Measurements from ENCODE around the gene RETREG2.

DNA sequence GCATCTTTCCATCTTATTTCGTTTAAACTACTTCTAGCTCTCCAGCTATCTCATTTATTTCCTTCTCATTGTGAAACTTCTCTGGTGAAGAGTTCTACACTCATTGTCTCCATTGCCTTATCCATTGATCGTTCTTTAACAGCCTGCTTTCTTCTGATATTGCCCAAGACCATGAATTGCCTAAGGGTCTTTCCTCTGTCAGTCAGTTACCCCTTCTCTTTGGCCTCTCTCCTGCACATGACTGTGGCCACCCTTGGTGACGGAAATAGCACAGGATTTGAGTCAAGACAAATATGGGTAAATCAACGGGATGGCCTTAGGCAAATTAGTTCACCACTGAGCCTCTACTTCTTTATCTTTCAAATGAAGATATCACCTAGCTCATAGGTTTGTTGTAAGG is 44.1 kb upstream of the RETREG2 start:
- TF ChIP-seq CREB1 (CRISPR knock-in tag; IDR thresholded peaks at IDR 0.05; ENCODE audit: low read depth), result no peak
- TF ChIP-seq, protein P1, sequence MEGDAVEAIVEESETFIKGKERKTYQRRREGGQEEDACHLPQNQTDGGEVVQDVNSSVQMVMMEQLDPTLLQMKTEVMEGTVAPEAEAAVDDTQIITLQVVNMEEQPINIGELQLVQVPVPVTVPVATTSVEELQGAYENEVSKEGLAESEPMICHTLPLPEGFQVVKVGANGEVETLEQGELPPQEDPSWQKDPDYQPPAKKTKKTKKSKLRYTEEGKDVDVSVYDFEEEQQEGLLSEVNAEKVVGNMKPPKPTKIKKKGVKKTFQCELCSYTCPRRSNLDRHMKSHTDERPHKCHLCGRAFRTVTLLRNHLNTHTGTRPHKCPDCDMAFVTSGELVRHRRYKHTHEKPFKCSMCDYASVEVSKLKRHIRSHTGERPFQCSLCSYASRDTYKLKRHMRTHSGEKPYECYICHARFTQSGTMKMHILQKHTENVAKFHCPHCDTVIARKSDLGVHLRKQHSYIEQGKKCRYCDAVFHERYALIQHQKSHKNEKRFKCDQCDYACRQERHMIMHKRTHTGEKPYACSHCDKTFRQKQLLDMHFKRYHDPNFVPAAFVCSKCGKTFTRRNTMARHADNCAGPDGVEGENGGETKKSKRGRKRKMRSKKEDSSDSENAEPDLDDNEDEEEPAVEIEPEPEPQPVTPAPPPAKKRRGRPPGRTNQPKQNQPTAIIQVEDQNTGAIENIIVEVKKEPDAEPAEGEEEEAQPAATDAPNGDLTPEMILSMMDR (conservative IDR thresholded peaks at IDR 0.05; ENCODE audit: low read depth in 2 of 2), result no peak
- TF ChIP-seq EZH2 (IDR thresholded peaks at IDR 0.05; ENCODE audit: low read depth, unreplicated experiment), result no peak
- TF ChIP-seq EZH2phosphoT487 (IDR thresholded peaks at IDR 0.05; ENCODE audit: unreplicated experiment), result no peak
- TF ChIP-seq POLR2AphosphoS5 (IDR thresholded peaks at IDR 0.05; ENCODE audit: low read depth), result no peak
- TF ChIP-seq, protein P2, sequence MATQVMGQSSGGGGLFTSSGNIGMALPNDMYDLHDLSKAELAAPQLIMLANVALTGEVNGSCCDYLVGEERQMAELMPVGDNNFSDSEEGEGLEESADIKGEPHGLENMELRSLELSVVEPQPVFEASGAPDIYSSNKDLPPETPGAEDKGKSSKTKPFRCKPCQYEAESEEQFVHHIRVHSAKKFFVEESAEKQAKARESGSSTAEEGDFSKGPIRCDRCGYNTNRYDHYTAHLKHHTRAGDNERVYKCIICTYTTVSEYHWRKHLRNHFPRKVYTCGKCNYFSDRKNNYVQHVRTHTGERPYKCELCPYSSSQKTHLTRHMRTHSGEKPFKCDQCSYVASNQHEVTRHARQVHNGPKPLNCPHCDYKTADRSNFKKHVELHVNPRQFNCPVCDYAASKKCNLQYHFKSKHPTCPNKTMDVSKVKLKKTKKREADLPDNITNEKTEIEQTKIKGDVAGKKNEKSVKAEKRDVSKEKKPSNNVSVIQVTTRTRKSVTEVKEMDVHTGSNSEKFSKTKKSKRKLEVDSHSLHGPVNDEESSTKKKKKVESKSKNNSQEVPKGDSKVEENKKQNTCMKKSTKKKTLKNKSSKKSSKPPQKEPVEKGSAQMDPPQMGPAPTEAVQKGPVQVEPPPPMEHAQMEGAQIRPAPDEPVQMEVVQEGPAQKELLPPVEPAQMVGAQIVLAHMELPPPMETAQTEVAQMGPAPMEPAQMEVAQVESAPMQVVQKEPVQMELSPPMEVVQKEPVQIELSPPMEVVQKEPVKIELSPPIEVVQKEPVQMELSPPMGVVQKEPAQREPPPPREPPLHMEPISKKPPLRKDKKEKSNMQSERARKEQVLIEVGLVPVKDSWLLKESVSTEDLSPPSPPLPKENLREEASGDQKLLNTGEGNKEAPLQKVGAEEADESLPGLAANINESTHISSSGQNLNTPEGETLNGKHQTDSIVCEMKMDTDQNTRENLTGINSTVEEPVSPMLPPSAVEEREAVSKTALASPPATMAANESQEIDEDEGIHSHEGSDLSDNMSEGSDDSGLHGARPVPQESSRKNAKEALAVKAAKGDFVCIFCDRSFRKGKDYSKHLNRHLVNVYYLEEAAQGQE (IDR thresholded peaks at IDR 0.05; ENCODE audit: unreplicated experiment), result no peak
- TF ChIP-seq ZNF114 (CRISPR knock-in tag; IDR thresholded peaks at IDR 0.05), result no peak
- no peak for TF ChIP-seq ZNF331 (CRISPR knock-in tag; IDR thresholded peaks at IDR 0.05; ENCODE audit: low read depth)
- TF ChIP-seq JUNB (IDR thresholded peaks at IDR 0.05; ENCODE audit: unreplicated experiment), result no peak
- TF ChIP-seq, protein P3, sequence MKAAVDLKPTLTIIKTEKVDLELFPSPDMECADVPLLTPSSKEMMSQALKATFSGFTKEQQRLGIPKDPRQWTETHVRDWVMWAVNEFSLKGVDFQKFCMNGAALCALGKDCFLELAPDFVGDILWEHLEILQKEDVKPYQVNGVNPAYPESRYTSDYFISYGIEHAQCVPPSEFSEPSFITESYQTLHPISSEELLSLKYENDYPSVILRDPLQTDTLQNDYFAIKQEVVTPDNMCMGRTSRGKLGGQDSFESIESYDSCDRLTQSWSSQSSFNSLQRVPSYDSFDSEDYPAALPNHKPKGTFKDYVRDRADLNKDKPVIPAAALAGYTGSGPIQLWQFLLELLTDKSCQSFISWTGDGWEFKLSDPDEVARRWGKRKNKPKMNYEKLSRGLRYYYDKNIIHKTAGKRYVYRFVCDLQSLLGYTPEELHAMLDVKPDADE (IDR thresholded peaks at IDR 0.05), result no peak
- no peak for TF ChIP-seq STAT1 (IDR thresholded peaks at IDR 0.05; ENCODE audit: unreplicated experiment)

Data from GM23338 (cell line).